Esophagus squamous epithelium (tissue), 5 donors: ENCODE measurements around the gene MYO9A. TPM values are rescaled to one million over a fixed set of nuclear protein-coding genes. Genes with fewer than 3 reads are reported as not detected.
A peak's percentile ranks its signal among the peaks of the same experiment; 100 is the strongest.

Experiments used
- DNase-seq: peaks from one replicate; lab custom pipeline; 2025; lab: John Stamatoyannopoulos, UW
- H3K27ac ChIP-seq, 4 donors: fragments of 200-600 bp; sonication (generic); one replicate each; pipeline ENCODE4 v1.5.1; 2016 to 2019; ENCODE audit warnings: mild to moderate bottlenecking in 1 of 4
- H3K27me3 ChIP-seq, 4 donors: fragments of 200-600 bp; sonication (generic); 1 replicate in 3 of 4; 2 replicates in 1 of 4; pipeline versions ENCODE4 v1.5.1 to v1.6.0; 2017 to 2021; ENCODE audit warnings: antibody characterized with exemption in 1 of 4
- H3K36me3 ChIP-seq, 3 donors: fragments of 200-600 bp; sonication (generic); one replicate each; pipeline ENCODE4 v1.5.1; 2016 to 2019
- H3K4me1 ChIP-seq, 3 donors: fragments of 200-600 bp; sonication (generic); one replicate each; pipeline ENCODE4 v1.5.1; 2017 to 2019
- H3K4me3 ChIP-seq, 4 donors: fragments of 200-600 bp; sonication (generic); 1 replicate in 3 of 4; 2 replicates in 1 of 4; pipeline ENCODE4 v1.5.1; 2016 to 2019; ENCODE audit warnings: mild to moderate bottlenecking in 2 of 4, moderate library complexity in 1 of 4
- H3K9me3 ChIP-seq, 3 donors: fragments of 200-600 bp; sonication (generic); one replicate each; pipeline ENCODE4 v1.5.1; 2016 to 2019
- CTCF ChIP-seq, 6 experiments: fragments of 450-650 bp in 4 of 6; fragments of 200-600 bp in 2 of 6; sonication (generic) in 2 of 6; IDR thresholded peaks; one replicate each; pipeline ENCODE4 v1.5.1; 2016 to 2019; ENCODE audit warnings: antibody characterized with exemption in 6 of 6, mild to moderate bottlenecking in 4 of 6, moderate library complexity in 4 of 6
- POLR2A ChIP-seq, 4 donors: fragments of 450-650 bp; IDR thresholded peaks; one replicate each; pipeline ENCODE4 v1.6.1; 2017; ENCODE audit warnings: antibody characterized with exemption in 4 of 4, mild to moderate bottlenecking in 4 of 4, moderate library complexity in 3 of 4
- whole genome bisulfite sequencing, 2 donors: methylation state at CpG; one replicate each; pipeline ENCODE4 v1.1.5; 2018; 5-methylcytosine and 5-hydroxymethylcytosine counted together
- intact Hi-C: fragments of 100-400 bp; cut with DNase I; formaldehyde crosslinking; loops from one replicate; pipeline ENCODE4 v1.15.0; 2022
- total RNA-seq, 4 donors: library from RNA; depleted of rRNA; stranded (reverse); fragments of >200 nt; gene quantifications; one replicate each; pipeline ENCODE4 v1.1.0, GENCODE V29; 2016
- donor health status: DM: yes; HTN: yes; CAD: no.

MYO9A gene
- total RNA-seq, 4 donors from 2014 or later: 18.2 to 62.0 (median 35.0) TPM

DNA sequence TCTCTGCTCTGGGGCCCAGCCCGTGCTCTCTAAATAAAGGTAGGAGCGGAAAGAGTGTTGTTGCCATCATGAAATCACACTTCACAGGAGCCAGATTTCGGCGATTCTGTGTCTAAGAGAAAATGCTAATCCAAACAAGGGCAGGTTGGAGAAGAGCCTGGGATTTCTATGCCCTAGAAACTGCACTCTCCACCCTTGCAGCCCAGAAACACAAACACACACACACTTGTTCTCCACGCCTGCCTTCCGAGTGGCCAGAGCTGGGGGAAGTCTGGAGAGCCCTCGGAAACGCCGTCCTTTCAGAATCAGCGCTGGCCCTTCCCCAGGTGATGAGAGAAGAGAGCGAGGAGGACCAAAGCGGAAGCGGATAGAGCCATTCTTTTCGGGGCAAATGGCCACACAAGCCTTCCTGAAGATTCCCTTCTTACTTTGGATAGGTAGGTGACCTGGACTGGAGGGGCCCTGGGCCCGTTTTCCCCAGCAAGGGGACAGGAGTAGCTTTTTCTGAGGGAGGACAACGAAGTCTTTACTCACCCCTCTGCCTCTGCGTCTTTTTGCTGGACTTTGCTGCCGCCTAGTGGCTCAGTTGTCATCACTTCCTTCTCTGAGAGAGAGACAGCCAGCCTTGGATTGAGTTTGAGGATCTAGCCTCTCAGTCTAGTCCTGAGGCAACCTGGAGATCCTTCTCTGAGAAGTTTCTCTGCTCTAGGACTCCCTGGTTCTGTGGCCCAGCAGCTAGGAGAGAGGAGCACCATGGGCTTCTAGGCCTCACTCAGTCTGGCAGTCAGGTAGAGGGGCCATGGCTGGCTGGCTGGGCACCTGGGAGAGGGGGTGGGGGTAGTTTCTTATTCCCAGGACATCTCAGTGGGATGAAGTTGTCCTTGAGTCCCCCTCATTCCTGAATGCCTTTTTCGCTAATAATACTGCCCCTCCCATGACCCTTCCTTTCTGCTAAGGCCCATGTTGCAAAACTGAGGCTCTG is 38.0 kb upstream of the MYO9A start:
- intact Hi-C loops: loop anchor here (10.0 kb wide), 1 partner anchor 351 kb away; no protein-coding TSS in a partner anchor
- H3K27ac ChIP-seq: peak overlapping the region; percentile 55 to 85 (median 84)
- TF ChIP-seq POLR2A (IDR thresholded peaks at IDR 0.05) (no peak), CTCF (IDR thresholded peaks at IDR 0.05) (peak; percentile 79 to 91 (median 83))
- no peaks in the 10 kb centered on the region for H3K36me3 ChIP-seq
- peaks cover 0 to 30% (median 13%) of the 10 kb centered on the region in 3 donors for H3K4me1 ChIP-seq
- peak overlapping the region; percentile 32 to 74 (median 56) for H3K4me3 ChIP-seq
- WGBS, 2 donors: 2 to 3% methylated on average over 17 to 18 of the region's 19 CpGs
- no peak for DNase-seq
- H3K9me3 ChIP-seq: no peaks in the 10 kb centered on the region
- H3K27me3 ChIP-seq: no peaks in the 10 kb centered on the region

GRCh38 chr15:72155003-72155621 is 37.2 kb upstream of the MYO9A start:
- H3K36me3 ChIP-seq: no peaks in the 10 kb centered on the region
- TF ChIP-seq CTCF (IDR thresholded peaks at IDR 0.05) (no peak), POLR2A (IDR thresholded peaks at IDR 0.05) (no peak)
- no peaks in the 10 kb centered on the region for H3K27me3 ChIP-seq
- WGBS, 2 donors: 31 to 43% methylated on average over 11 to 12 of the region's 14 CpGs
- H3K4me1 ChIP-seq: peaks cover 0 to 30% (median 13%) of the 10 kb centered on the region in 3 donors
- no peak for DNase-seq
- no peaks in the 10 kb centered on the region for H3K9me3 ChIP-seq
- H3K27ac ChIP-seq: peak overlapping the region; percentile 55 to 85 (median 84)
- intact Hi-C loops: loop anchor here (10.0 kb wide), 1 partner anchor 350 kb away; no protein-coding TSS in a partner anchor
- H3K4me3 ChIP-seq: peak overlapping the region; percentile 32 to 74 (median 56)

DNA sequence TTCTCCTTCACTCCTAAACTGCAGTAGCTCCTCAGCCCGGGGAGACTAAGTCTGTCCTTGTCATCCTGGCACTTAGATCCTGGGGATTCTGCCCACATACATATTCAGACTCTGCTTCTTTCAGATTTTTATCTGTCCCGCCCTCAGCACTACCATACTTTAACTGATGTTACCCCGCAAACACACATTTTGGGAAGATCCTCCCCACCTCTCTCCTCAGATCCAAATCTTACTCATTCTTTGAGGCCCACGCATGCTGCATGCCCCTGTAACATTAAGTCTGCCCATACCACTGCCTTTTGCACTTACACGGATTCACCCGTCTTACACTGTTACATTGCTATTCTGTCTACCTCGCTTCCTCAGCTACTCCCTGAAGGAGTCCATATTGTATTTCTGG is 36.4 kb upstream of the MYO9A start:
- Histone ChIP-seq H3K27ac (peak overlapping the region in 3 of 4 donors; percentile 17 to 84 (median 84)), H3K27me3 (no peaks in the 10 kb centered on the region), H3K4me3 (no peak overlapping the region), H3K9me3 (no peaks in the 10 kb centered on the region), H3K36me3 (no peaks in the 10 kb centered on the region), H3K4me1 (peaks cover 0 to 30% (median 13%) of the 10 kb centered on the region in 3 donors)
- intact Hi-C loops: loop anchor here (10.0 kb wide), 1 partner anchor 350 kb away; no protein-coding TSS in a partner anchor
- TF ChIP-seq POLR2A (IDR thresholded peaks at IDR 0.05): no peak
- no peak for TF ChIP-seq CTCF (IDR thresholded peaks at IDR 0.05)
- WGBS, 2 donors: 89 to 97% methylated on average over 7 of the region's 7 CpGs
- DNase-seq: no peak

- peaks cover 0 to 30% (median 13%) of the 10 kb centered on the region in 3 donors for H3K4me1 ChIP-seq
- intact Hi-C loops: loop anchor here (10.0 kb wide), 1 partner anchor 349 kb away; no protein-coding TSS in a partner anchor
- DNase-seq: no peak
- no peak overlapping the region for H3K4me3 ChIP-seq
- H3K27ac ChIP-seq: peak overlapping the region in 3 of 4 donors; percentile 17 to 84 (median 84)
- H3K36me3 ChIP-seq: no peaks in the 10 kb centered on the region
- H3K27me3 ChIP-seq: no peaks in the 10 kb centered on the region
- no peak for TF ChIP-seq POLR2A (IDR thresholded peaks at IDR 0.05)
- no peak for TF ChIP-seq CTCF (IDR thresholded peaks at IDR 0.05)
- H3K9me3 ChIP-seq: no peaks in the 10 kb centered on the region
- WGBS, 2 donors: 80 to 81% methylated on average over 5 of the region's 5 CpGs
These were observed 35.5 kb upstream of the MYO9A start for GRCh38 chr15:72153269-72154000.
